ENCODE data around the gene IFNLR1. TPM values are rescaled to one million over a fixed set of nuclear protein-coding genes. Genes with fewer than 3 reads are reported as not detected.

Gene IFNLR1
- total RNA-seq, 2 experiments from 2014 or later: 29.4 to 30.5 TPM

GRCh38 chr1:24111996-24112779 lies 74.9 kb downstream of the IFNLR1 start, which contains the start of gene MYOM3:
Gene MYOM3 (minus strand): TSS chr1:24112135. CDS start chr1:24108636, 3,499 bp downstream.
- no peaks in the 10 kb centered on the region for H3K9me3 ChIP-seq (ENCODE audit: low read length)
- CTCF ChIA-PET (ENCODE audit: unreplicated experiment): interaction anchor here (0.7 kb wide), 1 partner anchor 22 kb away, joined by 4 read pairs; no protein-coding TSS in a partner anchor
- no peak within 1 kb of the TSS for H2AFZ ChIP-seq (ENCODE audit: low read length)
- no peaks in the 10 kb centered on the region for H3K9me2 ChIP-seq (ENCODE audit: insufficient read depth, low read length)
- intact Hi-C loops (cut with micrococcal nuclease; ENCODE audit: unreplicated experiment): loop anchor here (2.0 kb wide), 1 partner anchor 41 kb away; no protein-coding TSS in a partner anchor
- no TSS peak for BruUV-seq (replicated peaks)
- no peaks in the 10 kb centered on the region for H3K79me2 ChIP-seq (ENCODE audit: insufficient read depth, low read depth, low read length)
- peak; percentile 50 for DNase-seq (ENCODE audit: low spot score)
- no peaks in the 10 kb centered on the region for H4K20me1 ChIP-seq (ENCODE audit: insufficient read depth, low read length)
- H3K36me3 ChIP-seq (ENCODE audit: insufficient read depth, low read length): no peaks in the 10 kb centered on the region
- no peak within 1 kb of the TSS for H3K27ac ChIP-seq (ENCODE audit: low read depth, low read length, poor library complexity, severe bottlenecking)
- no peak within 1 kb of the TSS for H3K4me3 ChIP-seq (ENCODE audit: low read depth, low read length, poor library complexity, severe bottlenecking)
- POLR2A ChIA-PET: no interaction called here
- TF ChIP-seq CTCF (conservative IDR thresholded peaks at IDR 0.05; ENCODE audit: low read length) (peak; percentile 68), EZH2phosphoT487 (IDR thresholded peaks at IDR 0.05; ENCODE audit: borderline replicate concordance, low read depth, low read length) (no peak)
- no peak within 1 kb of the TSS for H3K4me2 ChIP-seq (ENCODE audit: low read length)
- no peaks in the 10 kb centered on the region for H3K4me1 ChIP-seq (ENCODE audit: insufficient read depth, low read length, poor library complexity, severe bottlenecking)

GRCh38 chr1:24111262-24111995 lies 75.7 kb downstream of the IFNLR1 start:
- no peaks in the 10 kb centered on the region for H3K4me1 ChIP-seq (ENCODE audit: insufficient read depth, low read length, poor library complexity, severe bottlenecking)
- no peak overlapping the region for H3K4me3 ChIP-seq (ENCODE audit: low read depth, low read length, poor library complexity, severe bottlenecking)
- H2AFZ ChIP-seq (ENCODE audit: low read length): no peak overlapping the region
- H3K36me3 ChIP-seq (ENCODE audit: insufficient read depth, low read length): no peaks in the 10 kb centered on the region
- H3K9me2 ChIP-seq (ENCODE audit: insufficient read depth, low read length): no peaks in the 10 kb centered on the region
- no peaks in the 10 kb centered on the region for H4K20me1 ChIP-seq (ENCODE audit: insufficient read depth, low read length)
- no peaks in the 10 kb centered on the region for H3K9me3 ChIP-seq (ENCODE audit: low read length)
- intact Hi-C loops (cut with micrococcal nuclease; ENCODE audit: unreplicated experiment): no loop called here
- BruUV-seq (replicated peaks): no TSS peak
- no peak overlapping the region for H3K27ac ChIP-seq (ENCODE audit: low read depth, low read length, poor library complexity, severe bottlenecking)
- H3K4me2 ChIP-seq (ENCODE audit: low read length): no peak overlapping the region
- ChIA-PET CTCF (ENCODE audit: unreplicated experiment) (no interaction called here), POLR2A (interaction anchor here (0.6 kb wide), 1 partner anchor 159 kb away, joined by 3 read pairs; no protein-coding TSS in a partner anchor)
- DNase-seq (ENCODE audit: low spot score): no peak
- H3K79me2 ChIP-seq (ENCODE audit: insufficient read depth, low read depth, low read length): no peaks in the 10 kb centered on the region
- TF ChIP-seq EZH2phosphoT487 (IDR thresholded peaks at IDR 0.05; ENCODE audit: borderline replicate concordance, low read depth, low read length): no peak
- TF ChIP-seq CTCF (conservative IDR thresholded peaks at IDR 0.05; ENCODE audit: low read length): no peak

Data from OCI-LY7 (cell line).